Measurements from ENCODE around the gene BRSK2. TPM values are rescaled to one million over a fixed set of nuclear protein-coding genes. Genes with fewer than 3 reads are reported as not detected.

The BRSK2 gene
- total RNA-seq, 1 donor from 2014 or later, result 0.75 TPM

- Histone ChIP-seq H3K27me3 (ENCODE audit: control insufficient read depth, insufficient read depth, low read length) (no peaks in the 10 kb centered on the region), H3K36me3 (ENCODE audit: control insufficient read depth, insufficient read depth, low read length) (no peaks in the 10 kb centered on the region), H3K4me3 (ENCODE audit: low read depth, low read length) (no peak overlapping the region)
- no peak for TF ChIP-seq CTCF (IDR thresholded peaks at IDR 0.05; ENCODE audit: insufficient read depth, low read length, poor library complexity, severe bottlenecking)
- DNase-seq (ENCODE audit: low read depth), result no peak
These were observed 81.2 kb downstream of the BRSK2 start for GRCh38 chr11:1470681-1471611.

DNA sequence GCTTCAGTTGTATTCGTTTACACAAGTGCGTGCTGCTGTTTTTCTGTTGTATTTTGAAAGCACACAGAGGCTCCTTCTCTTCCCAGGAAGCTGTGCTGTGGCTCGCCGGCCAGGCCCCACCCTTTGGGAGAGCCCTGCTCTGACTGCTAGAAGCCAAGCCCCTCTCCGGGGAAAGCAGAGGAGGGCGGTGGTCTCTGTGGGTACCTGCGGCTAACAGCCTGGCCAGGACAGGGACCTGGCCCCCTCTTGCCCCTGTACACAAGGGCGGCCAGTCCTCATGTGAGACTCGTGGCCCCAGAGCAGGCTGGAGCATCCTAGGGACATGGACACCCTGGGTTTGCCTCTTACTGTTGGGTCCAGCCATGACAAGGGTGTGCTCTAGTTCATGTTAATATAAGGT is 82.0 kb downstream of the BRSK2 start:
- no peak for DNase-seq (ENCODE audit: low read depth)
- no peak overlapping the region for H3K4me3 ChIP-seq (ENCODE audit: low read depth, low read length)
- no peaks in the 10 kb centered on the region for H3K27me3 ChIP-seq (ENCODE audit: control insufficient read depth, insufficient read depth, low read length)
- H3K36me3 ChIP-seq (ENCODE audit: control insufficient read depth, insufficient read depth, low read length), result no peaks in the 10 kb centered on the region
- no peak for TF ChIP-seq CTCF (IDR thresholded peaks at IDR 0.05; ENCODE audit: insufficient read depth, low read length, poor library complexity, severe bottlenecking)

DNA sequence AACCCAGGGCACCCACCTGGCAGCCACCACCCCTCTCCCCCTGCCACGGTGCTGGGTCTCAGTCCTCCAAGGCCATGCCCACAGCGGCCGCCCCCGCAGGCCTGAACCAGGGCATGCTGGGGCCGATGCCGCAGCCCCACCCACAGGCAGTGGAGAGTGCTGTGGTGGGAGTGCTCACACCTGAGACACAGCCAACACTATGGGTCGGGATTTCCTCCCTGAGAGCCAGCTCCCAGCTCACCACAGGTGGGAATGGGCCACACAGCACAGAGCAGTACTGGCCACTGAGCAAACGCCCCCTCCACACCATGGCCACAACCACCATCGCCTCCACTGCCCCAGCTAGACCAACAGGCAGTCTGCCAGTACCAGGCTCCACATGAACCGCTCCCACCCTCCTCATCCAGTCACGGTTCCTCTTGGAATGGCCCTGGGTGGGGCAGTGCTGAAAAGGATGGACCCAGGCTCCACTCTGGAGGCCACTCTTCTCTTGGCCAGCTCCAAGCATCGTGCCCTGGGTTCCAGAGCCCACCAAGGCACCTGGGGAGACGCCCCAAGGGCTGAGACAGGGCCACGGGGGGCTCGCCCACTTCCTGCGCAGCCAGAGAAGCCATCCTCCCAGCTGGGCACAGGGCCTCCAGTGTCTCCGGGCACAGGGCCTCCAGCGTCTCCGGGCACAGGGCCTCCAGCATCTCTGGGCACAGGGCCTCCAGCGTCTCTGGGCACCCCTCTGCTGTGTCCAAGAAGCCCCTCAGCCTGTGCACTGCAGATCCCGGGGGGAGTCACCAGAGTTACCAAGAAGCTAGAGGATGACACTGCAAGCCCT is 82.7 kb downstream of the BRSK2 start:
- H3K27me3 ChIP-seq (ENCODE audit: control insufficient read depth, insufficient read depth, low read length), result no peaks in the 10 kb centered on the region
- no peak for TF ChIP-seq CTCF (IDR thresholded peaks at IDR 0.05; ENCODE audit: insufficient read depth, low read length, poor library complexity, severe bottlenecking)
- DNase-seq (ENCODE audit: low read depth), result no peak
- H3K36me3 ChIP-seq (ENCODE audit: control insufficient read depth, insufficient read depth, low read length), result no peaks in the 10 kb centered on the region
- no peak overlapping the region for H3K4me3 ChIP-seq (ENCODE audit: low read depth, low read length)

- TF ChIP-seq CTCF (IDR thresholded peaks at IDR 0.05; ENCODE audit: insufficient read depth, low read length, poor library complexity, severe bottlenecking), result no peak
- DNase-seq (ENCODE audit: low read depth), result no peak
- no peaks in the 10 kb centered on the region for H3K27me3 ChIP-seq (ENCODE audit: control insufficient read depth, insufficient read depth, low read length)
- H3K36me3 ChIP-seq (ENCODE audit: control insufficient read depth, insufficient read depth, low read length), result no peaks in the 10 kb centered on the region
- no peak overlapping the region for H3K4me3 ChIP-seq (ENCODE audit: low read depth, low read length)
These were observed 83.4 kb downstream of the BRSK2 start for GRCh38 chr11:1473011-1473628.

DNA sequence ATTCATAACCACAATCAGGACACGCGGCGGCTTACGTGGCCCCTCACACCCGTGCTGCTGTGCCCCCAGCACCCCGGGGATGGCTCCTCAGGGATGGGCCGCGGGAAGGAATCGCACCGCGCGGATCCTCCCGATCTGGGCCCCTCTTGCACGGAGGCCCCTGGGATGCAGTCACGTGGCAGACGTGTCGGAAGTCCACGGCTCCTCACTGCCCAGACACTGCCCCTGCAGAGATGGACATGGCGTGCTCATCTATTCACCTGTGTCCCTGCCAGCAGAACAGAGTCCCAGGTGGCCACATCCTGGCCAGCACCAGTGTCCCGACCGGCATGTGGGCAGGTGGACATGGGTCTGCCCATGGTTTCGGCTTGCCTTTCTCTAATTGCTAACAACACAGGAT is 84.1 kb downstream of the BRSK2 start:
- Histone ChIP-seq H3K36me3 (ENCODE audit: control insufficient read depth, insufficient read depth, low read length) (no peaks in the 10 kb centered on the region), H3K27me3 (ENCODE audit: control insufficient read depth, insufficient read depth, low read length) (no peaks in the 10 kb centered on the region), H3K4me3 (ENCODE audit: low read depth, low read length) (no peak overlapping the region)
- no peak for DNase-seq (ENCODE audit: low read depth)
- TF ChIP-seq CTCF (IDR thresholded peaks at IDR 0.05; ENCODE audit: insufficient read depth, low read length, poor library complexity, severe bottlenecking), result no peak
